GM21390 (cell line): ENCODE measurements around the gene RNF207.
"Not testable (repeated sequence)": the region's sequence is repeated elsewhere in the genome, so short reads cannot be mapped to it uniquely, and the experiment has no call there.

Experiments
- ATAC-seq: cut with Tn5 transposase; IDR thresholded peaks from one replicate; pipeline ENCODE4 v1.9.1; 2021; ENCODE audit not compliant: unreplicated experiment

The RNF207 gene

GRCh38 chr1:6199298-6200187 lies 6.4 kb upstream of the RNF207 start, which contains the start of gene RPL22:
Gene RPL22, minus strand, starts transcription at chr1:6199595. Its CDS starts 22 bp downstream, at chr1:6199573.
- ATAC-seq: peak; percentile 93

GRCh38 chr1:6200188-6200809 lies 5.6 kb upstream of the RNF207 start:
- no peak for ATAC-seq

- ATAC-seq: no peak
Observed at GRCh38 chr1:6202256-6202655, 3.7 kb upstream of the RNF207 start.

GRCh38 chr1:6206520-6206855 lies 569 bp downstream of the RNF207 start:
- ATAC-seq: no peak

GRCh38 chr1:6207075-6207885 lies 1.4 kb downstream of the RNF207 start:
- no peak for ATAC-seq

- no peak for ATAC-seq
Observed at GRCh38 chr1:6207921-6208320, 2.0 kb downstream of the RNF207 start.

- ATAC-seq: no peak
Observed at GRCh38 chr1:6208723-6209660, 3.1 kb downstream of the RNF207 start.

GRCh38 chr1:6209661-6210580 lies 4.0 kb downstream of the RNF207 start:
- ATAC-seq: no peak

- ATAC-seq: no peak
Observed at GRCh38 chr1:6210591-6211355, 4.9 kb downstream of the RNF207 start.

- ATAC-seq: no peak
Observed at GRCh38 chr1:6211731-6212130, 5.8 kb downstream of the RNF207 start.

- ATAC-seq: no peak
Observed at GRCh38 chr1:6212193-6212959, 6.5 kb downstream of the RNF207 start.

GRCh38 chr1:6218375-6219164 lies 12.7 kb downstream of the RNF207 start:
- ATAC-seq: no peak

GRCh38 chr1:6219641-6220040 lies 13.7 kb downstream of the RNF207 start:
- ATAC-seq: not testable (repeated sequence)

- ATAC-seq: no peak
Observed at GRCh38 chr1:6220236-6220635, 14.3 kb downstream of the RNF207 start.

GRCh38 chr1:6221210-6221784 lies 15.4 kb downstream of the RNF207 start:
- no peak for ATAC-seq

- no peak for ATAC-seq
Observed at GRCh38 chr1:6222636-6223035, 16.7 kb downstream of the RNF207 start.

- no peak for ATAC-seq
Observed at GRCh38 chr1:6223617-6224016, 17.7 kb downstream of the RNF207 start.
